Activated CD8-positive, alpha-beta memory T cell treated with anti-CD3 and anti-CD28 coated beads for 48 hours (primary cell): Measurements from ENCODE around the gene OPRM1.
"Not testable (repeated sequence)": the region's sequence is repeated elsewhere in the genome, so short reads cannot be mapped to it uniquely, and the experiment has no call there.

Experiments
- DNase-seq, 3 experiments: peaks; one replicate each; pipeline ENCODE4 v3.0.0-alpha.2; 2020; ENCODE audit warnings: low read depth in 2 of 3, low spot score in 2 of 3

The OPRM1 gene

GRCh38 chr6:154236646-154237301, 197.7 kb downstream of the OPRM1 start:
- no peak for DNase-seq

DNA sequence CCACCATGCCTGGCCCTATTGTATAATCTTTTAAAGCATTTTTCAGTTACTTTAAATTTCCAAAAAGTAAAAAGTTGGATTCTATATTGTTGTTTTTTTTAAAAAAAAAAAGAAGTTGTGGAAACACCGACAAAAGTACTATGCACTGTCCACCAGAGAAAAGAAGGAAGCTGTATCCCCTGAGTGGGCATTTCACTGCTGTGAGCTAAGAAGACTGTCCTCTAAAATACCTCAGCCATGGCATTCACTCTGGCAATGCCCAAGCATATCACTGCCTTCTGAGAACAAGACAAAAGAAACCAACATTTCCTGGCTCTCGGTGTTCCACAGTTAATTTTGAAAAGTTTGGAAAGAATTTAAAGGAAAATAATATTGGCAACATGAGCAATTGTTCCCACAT, 199.8 kb downstream of the OPRM1 start:
- DNase-seq, result no peak

GRCh38 chr6:154239392-154239791, 200.4 kb downstream of the OPRM1 start:
- DNase-seq, result no peak

DNA sequence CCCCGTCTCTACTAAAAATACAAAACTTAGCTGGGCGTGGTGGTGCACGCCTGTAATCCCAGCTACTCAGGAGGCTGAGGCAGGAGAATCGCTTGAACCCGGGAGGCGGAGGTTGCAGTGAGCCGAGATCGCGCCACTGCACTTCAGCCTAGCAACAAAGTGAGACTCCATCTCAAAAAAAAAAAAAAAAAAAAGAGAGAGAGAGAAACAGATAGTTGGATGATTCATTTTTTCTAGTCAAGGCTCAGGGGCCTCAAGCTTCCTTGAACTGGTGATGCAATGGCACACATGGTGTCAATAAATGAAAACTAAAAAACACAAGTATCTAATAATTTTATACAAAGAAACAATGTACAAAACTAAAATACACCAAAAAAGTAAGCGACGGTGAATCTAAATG, 202.0 kb downstream of the OPRM1 start:
- not testable (repeated sequence) for DNase-seq

- no peak for DNase-seq
Measured at GRCh38 chr6:154241581-154241980, 202.5 kb downstream of the OPRM1 start.

GRCh38 chr6:154242617-154243357, 203.7 kb downstream of the OPRM1 start:
- DNase-seq, result no peak

- DNase-seq, result no peak
Measured at GRCh38 chr6:154243793-154244750, 205.0 kb downstream of the OPRM1 start.

GRCh38 chr6:154245506-154245905, 206.5 kb downstream of the OPRM1 start:
- DNase-seq, result no peak

DNA sequence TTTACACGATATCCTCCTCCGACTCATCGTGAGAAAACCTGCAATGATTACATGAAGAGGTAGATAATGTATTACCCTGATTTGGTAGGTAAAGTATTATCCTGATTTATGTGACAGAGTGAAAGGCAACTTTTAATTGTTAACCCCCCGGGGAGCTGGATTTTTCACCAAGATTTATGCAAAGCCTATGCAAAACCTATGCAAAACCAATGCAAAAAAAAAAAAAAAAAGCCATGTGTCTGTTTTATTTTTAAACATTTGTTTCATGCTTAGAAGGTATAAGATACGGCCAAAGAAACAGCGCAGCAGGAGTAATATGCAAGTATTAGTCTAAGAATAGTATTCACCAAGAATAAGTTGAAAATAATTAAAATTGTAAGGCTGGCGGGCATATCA, 207.7 kb downstream of the OPRM1 start:
- no peak for DNase-seq

DNA sequence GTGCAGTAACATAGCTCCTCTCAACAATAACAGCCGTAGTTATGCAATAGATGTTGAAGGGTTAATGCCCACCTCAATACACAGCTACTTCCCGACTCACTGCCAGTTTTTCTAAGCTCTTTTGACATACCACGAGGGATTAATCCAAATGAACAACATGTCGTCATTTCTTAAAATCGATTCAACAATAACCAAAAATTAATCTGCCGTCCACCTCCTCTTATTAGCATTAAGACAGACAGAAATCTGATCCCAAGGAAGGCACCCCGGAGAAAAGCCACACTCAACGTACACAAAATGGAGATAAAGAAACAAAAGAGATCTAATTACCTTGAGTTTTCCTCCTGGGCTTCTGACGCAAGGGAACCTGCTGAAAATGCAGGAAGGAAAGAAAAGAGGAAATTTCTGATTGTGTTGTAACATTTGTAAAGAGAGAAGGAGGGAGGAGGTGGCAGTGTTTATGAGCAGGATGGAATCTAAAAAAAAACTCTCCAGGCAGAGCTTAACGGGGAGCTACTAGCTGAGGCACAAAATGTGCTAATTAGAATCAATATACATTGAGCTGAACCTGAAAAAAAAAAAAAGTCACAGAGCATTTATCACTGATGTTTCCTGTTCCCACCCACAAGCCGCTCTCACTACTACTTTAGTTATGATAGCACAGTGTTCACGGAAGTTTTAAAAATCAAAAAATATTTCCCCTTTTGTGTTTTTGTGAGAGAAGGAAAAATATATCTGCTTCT, 208.2 kb downstream of the OPRM1 start:
- DNase-seq, result no peak

DNA sequence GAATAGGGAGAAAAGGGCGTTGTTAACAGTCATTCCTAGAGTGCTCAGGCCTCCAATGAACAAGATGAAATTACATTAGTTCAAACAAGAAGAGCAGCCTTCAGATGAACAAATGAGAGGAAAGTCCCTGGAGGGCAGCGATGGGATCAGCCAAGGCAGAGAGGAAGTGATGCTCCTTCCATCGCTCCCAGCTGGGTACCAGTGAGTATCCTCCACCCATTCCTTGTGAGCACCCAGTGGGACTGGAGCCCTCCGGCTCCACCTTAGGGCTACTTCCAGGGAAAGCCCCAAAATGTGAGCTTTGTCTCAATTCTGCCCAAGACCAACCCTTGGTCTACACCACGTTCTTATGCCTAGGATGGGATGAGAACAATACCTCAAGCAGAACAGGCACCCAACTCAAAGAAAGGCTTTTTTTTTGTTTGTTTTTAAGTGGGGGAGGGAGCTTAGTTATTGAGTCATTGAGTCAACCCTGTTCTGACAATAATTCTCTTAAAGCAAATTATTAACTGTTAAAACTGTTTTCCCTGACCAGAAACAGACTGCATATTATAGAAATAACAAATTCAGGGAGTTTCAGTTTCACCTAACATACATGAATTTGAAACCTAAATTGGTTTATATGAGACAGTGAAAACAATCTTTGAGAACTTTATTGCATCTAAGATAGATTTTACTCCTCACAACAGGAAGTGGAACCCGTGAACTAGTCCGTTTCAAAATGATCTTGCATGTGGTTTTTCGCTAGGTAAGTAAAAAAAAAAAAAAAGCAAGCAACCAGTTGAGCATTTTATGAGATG, 210.7 kb downstream of the OPRM1 start:
- DNase-seq, result no peak

DNA sequence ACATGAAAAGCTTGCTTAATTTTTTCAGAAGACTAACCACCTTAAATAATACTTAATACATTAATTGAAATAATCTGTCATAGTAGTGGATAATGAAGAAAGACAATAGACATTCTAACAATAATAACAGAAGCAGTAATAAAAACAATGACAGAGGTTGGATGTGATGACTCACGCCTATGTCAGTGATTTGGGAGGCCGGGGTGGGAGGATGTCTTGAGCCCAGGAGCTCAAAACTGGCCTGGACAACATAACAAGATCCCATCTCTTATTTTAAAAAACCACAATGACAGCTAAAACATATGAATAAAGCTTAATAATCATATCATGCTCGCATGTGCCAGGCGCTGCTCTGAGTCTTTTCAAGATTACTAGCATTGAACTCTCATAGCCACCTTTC, 212.1 kb downstream of the OPRM1 start:
- no peak for DNase-seq

DNA sequence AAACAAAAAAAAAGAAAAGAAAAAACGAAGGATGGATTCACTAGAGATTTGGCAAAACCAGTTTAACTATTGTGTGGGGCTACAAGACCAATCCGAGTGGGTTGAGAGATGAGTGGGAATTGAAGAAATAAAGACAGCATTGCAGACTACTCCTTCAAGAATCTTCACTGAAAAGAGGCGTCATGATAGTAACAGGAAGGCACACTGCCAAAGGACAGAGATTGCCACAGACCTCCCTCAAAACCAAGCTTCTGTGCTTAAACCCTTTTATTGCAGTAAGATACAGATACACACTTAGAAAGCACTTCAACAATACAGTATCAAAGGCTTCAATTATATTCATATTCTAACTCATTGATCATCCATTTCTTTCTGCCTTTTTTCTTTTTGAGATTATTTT, 213.6 kb downstream of the OPRM1 start:
- no peak for DNase-seq

GRCh38 chr6:154257067-154257466, 218.0 kb downstream of the OPRM1 start:
- DNase-seq, result no peak

DNA sequence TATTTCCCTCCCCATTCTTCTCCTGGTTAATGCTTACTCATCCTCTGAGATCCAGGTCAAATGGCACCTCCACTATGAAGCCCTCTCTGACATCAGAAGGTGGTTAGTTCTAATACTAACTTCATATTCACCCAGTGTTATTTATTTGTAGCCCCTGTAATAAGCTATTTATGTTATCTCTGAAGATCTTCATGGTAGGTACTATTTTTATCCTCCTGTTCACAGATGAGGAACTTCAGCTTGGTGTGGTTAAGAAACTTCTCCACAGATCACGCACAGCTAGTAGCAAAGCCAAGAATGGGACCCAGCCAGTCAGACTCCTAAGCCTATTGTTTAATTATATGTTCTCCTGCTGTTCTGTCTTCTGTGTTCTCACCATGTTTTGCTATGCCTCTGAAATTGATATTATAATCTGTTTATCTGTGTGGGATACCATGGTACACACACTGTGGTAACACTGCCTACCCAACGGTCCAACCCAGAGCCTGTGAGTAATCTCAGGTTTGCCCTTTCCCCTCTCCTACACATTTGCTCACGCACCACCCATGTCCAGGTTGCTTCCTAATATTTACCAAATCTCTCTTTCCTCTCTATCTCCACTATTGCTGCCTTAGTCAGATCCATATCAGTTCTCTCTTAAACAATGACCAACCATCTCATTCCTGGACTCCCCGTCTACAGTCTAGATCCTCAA, 219.2 kb downstream of the OPRM1 start:
- no peak for DNase-seq

GRCh38 chr6:154261688-154262397, 222.8 kb downstream of the OPRM1 start:
- no peak for DNase-seq

DNA sequence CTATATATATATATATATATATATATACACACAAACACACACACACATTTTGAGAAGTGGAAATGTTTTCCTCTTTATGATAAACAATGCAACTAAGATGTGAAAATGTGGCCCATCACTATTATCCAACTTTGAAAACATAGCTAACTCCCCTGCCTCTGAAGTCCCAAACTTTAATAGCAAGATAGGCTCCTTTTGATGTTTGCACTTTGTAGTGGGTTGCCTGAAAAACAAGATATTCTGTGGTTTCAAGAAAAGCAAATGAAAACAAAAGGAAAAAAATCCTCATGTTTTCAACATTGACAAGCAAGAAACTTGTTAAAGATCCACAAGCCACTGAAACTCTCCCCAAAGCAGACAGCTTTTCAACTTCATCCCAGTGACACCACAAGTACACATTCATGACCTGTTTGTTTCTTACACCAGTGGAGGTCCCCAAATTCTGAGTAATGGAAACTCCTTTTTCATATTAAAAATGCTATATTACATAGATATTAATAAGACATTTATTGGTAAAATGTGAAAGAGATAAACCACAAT, 227.6 kb downstream of the OPRM1 start:
- no peak for DNase-seq

GRCh38 chr6:154267508-154268106, 228.6 kb downstream of the OPRM1 start:
- DNase-seq, result no peak
